Activated CD8-positive, alpha-beta T cell treated with anti-CD3 and anti-CD28 coated beads for 36 hours (primary cell): ENCODE data around the gene ELAVL2. TPM values are rescaled to one million over a fixed set of nuclear protein-coding genes. Genes with fewer than 3 reads are reported as not detected.

ENCODE experiments used
- ATAC-seq: fragments of 200-7000 bp; cut with Tn5 transposase; one replicate; pipeline ENCODE4 v1.10.0; 2021; ENCODE audit warnings: mild to moderate bottlenecking, moderate library complexity
- CTCF ChIA-PET: fragments of 350-600 bp; sonication (Branson Sonifier 250); formaldehyde crosslinking; loops from one replicate; lab custom pipeline; 2021; ENCODE audit warnings: antibody characterized with exemption; lab: Charles Lee
- POLR2A ChIA-PET: fragments of 350-600 bp; sonication (Branson Sonifier 250); formaldehyde crosslinking; loops from one replicate; lab custom pipeline; 2021; ENCODE audit warnings: antibody characterized with exemption; lab: Charles Lee
- DNase-seq: peaks from one replicate; pipeline ENCODE4 v3.0.0-alpha.2; 2020
- H3K27ac Mint-ChIP-seq: one replicate; pipeline ENCODE4 v1.8.0; 2021; ENCODE audit warnings: mild to moderate bottlenecking, mixed read lengths
- H3K27me3 Mint-ChIP-seq: one replicate; pipeline ENCODE4 v1.8.0; 2021; ENCODE audit warnings: mixed read lengths
- H3K36me3 Mint-ChIP-seq: one replicate; pipeline ENCODE4 v1.8.0; 2021; ENCODE audit warnings: low read depth, mixed read lengths
- H3K4me1 Mint-ChIP-seq: one replicate; pipeline ENCODE4 v1.8.0; 2021; ENCODE audit warnings: low read depth, mixed read lengths
- H3K4me3 Mint-ChIP-seq: one replicate; pipeline ENCODE4 v1.8.0; 2021; ENCODE audit warnings: mild to moderate bottlenecking, moderate library complexity, mixed read lengths
- H3K9me3 Mint-ChIP-seq: one replicate; pipeline ENCODE4 v1.8.0; 2021; ENCODE audit warnings: mixed read lengths
- CTCF ChIP-seq: fragments of 200-600 bp; IDR thresholded peaks from one replicate; pipeline ENCODE4 v1.8.0; 2022; ENCODE audit warnings: antibody characterized with exemption, mild to moderate bottlenecking
- intact Hi-C: fragments of 100-400 bp; cut with micrococcal nuclease; formaldehyde crosslinking; loops from one replicate; pipeline ENCODE4 v1.10.0; 2022
- total RNA-seq, 2 experiments: library from RNA; stranded (reverse); gene quantifications; one replicate each; pipeline ENCODE4 v1.2.3, GENCODE V29; 2021

Gene ELAVL2
- total RNA-seq, 2 experiments from 2014 or later, result not detected

GRCh38 chr9:23683611-23684061 lies 142.4 kb downstream of the ELAVL2 start:
- intact Hi-C loops, result no loop called here
- H3K27me3 Mint-ChIP-seq, result no peaks in the 10 kb centered on the region

GRCh38 chr9:23682891-23683431 lies 143.1 kb downstream of the ELAVL2 start:
- no peak for TF ChIP-seq CTCF
- peaks cover 2% of the 10 kb centered on the region for H3K9me3 Mint-ChIP-seq
- H3K36me3 Mint-ChIP-seq, result no peaks in the 10 kb centered on the region
- intact Hi-C loops, result no loop called here
- ATAC-seq (no peak), DNase-seq (no peak)
- CTCF ChIA-PET, result no interaction called here
- no peak overlapping the region for H3K27ac Mint-ChIP-seq
- no peaks in the 10 kb centered on the region for H3K4me1 Mint-ChIP-seq
- H3K4me3 Mint-ChIP-seq, result no peak overlapping the region
- H3K27me3 Mint-ChIP-seq, result no peaks in the 10 kb centered on the region
- POLR2A ChIA-PET, result no interaction called here

More at GRCh38 chr9:23683611-23684061, 142.4 kb downstream of the ELAVL2 start:
- no peaks in the 10 kb centered on the region for H3K36me3 Mint-ChIP-seq
- no peak overlapping the region for H3K4me3 Mint-ChIP-seq
- DNase-seq (no peak), ATAC-seq (no peak)
- H3K9me3 Mint-ChIP-seq, result peaks cover 2% of the 10 kb centered on the region
- H3K4me1 Mint-ChIP-seq, result no peaks in the 10 kb centered on the region
- ChIA-PET CTCF (no interaction called here), POLR2A (no interaction called here)
- TF ChIP-seq CTCF, result no peak
- no peak overlapping the region for H3K27ac Mint-ChIP-seq

GRCh38 chr9:23682352-23682751 lies 143.7 kb downstream of the ELAVL2 start:
- intact Hi-C loops, result no loop called here
- Mint-ChIP-seq H3K36me3 (no peaks in the 10 kb centered on the region), H3K27ac (no peak overlapping the region), H3K4me3 (no peak overlapping the region), H3K9me3 (no peaks in the 10 kb centered on the region), H3K27me3 (no peaks in the 10 kb centered on the region), H3K4me1 (no peaks in the 10 kb centered on the region)
- DNase-seq (no peak), ATAC-seq (no peak)
- CTCF ChIA-PET, result no interaction called here
- no peak for TF ChIP-seq CTCF
- POLR2A ChIA-PET, result no interaction called here

GRCh38 chr9:23677446-23677845 lies 148.6 kb downstream of the ELAVL2 start:
- no peak overlapping the region for H3K27ac Mint-ChIP-seq
- DNase-seq (no peak), ATAC-seq (no peak)
- peaks cover 6% of the 10 kb centered on the region for H3K9me3 Mint-ChIP-seq
- no peak for TF ChIP-seq CTCF
- intact Hi-C loops, result no loop called here
- ChIA-PET CTCF (no interaction called here), POLR2A (no interaction called here)
- H3K36me3 Mint-ChIP-seq, result no peaks in the 10 kb centered on the region
- H3K4me1 Mint-ChIP-seq, result no peaks in the 10 kb centered on the region
- no peaks in the 10 kb centered on the region for H3K27me3 Mint-ChIP-seq
- no peak overlapping the region for H3K4me3 Mint-ChIP-seq

GRCh38 chr9:23674016-23674585 lies 151.9 kb downstream of the ELAVL2 start:
- DNase-seq (no peak), ATAC-seq (no peak)
- no peaks in the 10 kb centered on the region for H3K36me3 Mint-ChIP-seq
- POLR2A ChIA-PET, result interaction anchor here (0.6 kb wide), 1 partner anchor 16 kb away, joined by 3 read pairs; no protein-coding TSS in a partner anchor
- no peaks in the 10 kb centered on the region for H3K4me1 Mint-ChIP-seq
- no peak for TF ChIP-seq CTCF
- no peak overlapping the region for H3K27ac Mint-ChIP-seq
- no peaks in the 10 kb centered on the region for H3K27me3 Mint-ChIP-seq
- intact Hi-C loops, result no loop called here
- H3K9me3 Mint-ChIP-seq, result peaks cover 6% of the 10 kb centered on the region
- no peak overlapping the region for H3K4me3 Mint-ChIP-seq
- CTCF ChIA-PET, result no interaction called here
